Esophagus muscularis mucosa (tissue), 4 donors: ENCODE data around the gene CD47. TPM values are rescaled to one million over a fixed set of nuclear protein-coding genes. Genes with fewer than 3 reads are reported as not detected.

Experiments used
- DNase-seq: peaks from one replicate; pipeline ENCODE4 v3.0.0-alpha.2; 2017; ENCODE audit errors: extremely low spot score
- H3K27ac ChIP-seq, 4 donors: fragments of 200-600 bp; sonication (generic); replicated peaks in 1 of 4; 1 replicate in 3 of 4; 2 replicates in 1 of 4; pipeline ENCODE4 v1.5.1; 2016 to 2019; ENCODE audit warnings: mild to moderate bottlenecking in 1 of 4
- H3K27me3 ChIP-seq, 4 donors: fragments of 200-600 bp; sonication (generic); one replicate each; pipeline versions ENCODE4 v1.5.1 to v1.6.0; 2016 to 2019
- H3K36me3 ChIP-seq, 4 donors: fragments of 200-600 bp; sonication (generic); one replicate each; pipeline ENCODE4 v1.5.1; 2016 to 2019
- H3K4me1 ChIP-seq, 4 donors: fragments of 200-600 bp; sonication (generic); one replicate each; pipeline ENCODE4 v1.5.1; 2016 to 2019
- H3K4me3 ChIP-seq, 4 donors: fragments of 200-600 bp; sonication (generic); 1 replicate in 2 of 4; 2 replicates in 2 of 4; pipeline ENCODE4 v1.5.1; 2016 to 2019; ENCODE audit warnings: mild to moderate bottlenecking in 4 of 4, moderate library complexity in 1 of 4
- H3K9me3 ChIP-seq, 4 donors: fragments of 200-600 bp; sonication (generic); 1 replicate in 3 of 4; 2 replicates in 1 of 4; pipeline ENCODE4 v1.5.1; 2016 to 2019
- EP300 ChIP-seq: sonication (generic); formaldehyde crosslinking; IDR thresholded peaks from one replicate; pipeline ENCODE4 v1.6.1; 2017; ENCODE audit warnings: antibody characterized with exemption
- POLR2A ChIP-seq: fragments of 450-650 bp; IDR thresholded peaks from one replicate; pipeline ENCODE4 v1.6.1; 2017; ENCODE audit warnings: antibody characterized with exemption, moderate library complexity, mild to moderate bottlenecking, low read depth
- POLR2AphosphoS5 ChIP-seq, 2 donors: sonication (generic); formaldehyde crosslinking; IDR thresholded peaks; one replicate each; pipeline ENCODE4 v1.6.1; 2017; ENCODE audit warnings: antibody characterized with exemption in 2 of 2
- WGBS: methylation state at CpG from one replicate; pipeline ENCODE4 v1.1.5; 2018; 5-methylcytosine and 5-hydroxymethylcytosine counted together
- intact Hi-C: fragments of 100-400 bp; cut with DNase I; formaldehyde crosslinking; loops from one replicate; pipeline ENCODE4 v1.15.1; 2023
- total RNA-seq, 4 donors: library from RNA; depleted of rRNA; stranded (reverse); fragments of >200 nt; gene quantifications; one replicate each; pipeline versions ENCODE4 v1.1.0 to v1.2.1, GENCODE V29; 2016
- TF ChIP-seq, protein P1 (sequence below), 3 experiments: fragments of 200-600 bp in 2 of 3; fragments of 450-650 bp in 1 of 3; sonication (generic) in 2 of 3; IDR thresholded peaks; one replicate each; pipeline ENCODE4 v1.5.1; 2017 to 2019; ENCODE audit warnings: antibody characterized with exemption in 3 of 3, mild to moderate bottlenecking in 2 of 3, moderate library complexity in 1 of 3

The CD47 gene
- total RNA-seq, 4 donors from 2014 or later: 31.6 to 57.7 (median 49.7) TPM

GRCh38 chr3:108118038-108118768 is 27.4 kb upstream of the CD47 start:
- Histone ChIP-seq H3K27ac (no peak overlapping the region), H3K9me3 (no peaks in the 10 kb centered on the region), H3K27me3 (no peaks in the 10 kb centered on the region), H3K36me3 (no peaks in the 10 kb centered on the region), H3K4me3 (no peak overlapping the region), H3K4me1 (peaks cover 0 to 9% (median 2%) of the 10 kb centered on the region in 4 donors)
- no peak for DNase-seq
- intact Hi-C loops: no loop called here
- WGBS: 76% methylated on average over 6 of the region's 6 CpGs
- TF ChIP-seq EP300 (no peak), POLR2A (no peak), POLR2AphosphoS5 (IDR thresholded peaks at IDR 0.05) (no peak)
- TF ChIP-seq, protein P1, sequence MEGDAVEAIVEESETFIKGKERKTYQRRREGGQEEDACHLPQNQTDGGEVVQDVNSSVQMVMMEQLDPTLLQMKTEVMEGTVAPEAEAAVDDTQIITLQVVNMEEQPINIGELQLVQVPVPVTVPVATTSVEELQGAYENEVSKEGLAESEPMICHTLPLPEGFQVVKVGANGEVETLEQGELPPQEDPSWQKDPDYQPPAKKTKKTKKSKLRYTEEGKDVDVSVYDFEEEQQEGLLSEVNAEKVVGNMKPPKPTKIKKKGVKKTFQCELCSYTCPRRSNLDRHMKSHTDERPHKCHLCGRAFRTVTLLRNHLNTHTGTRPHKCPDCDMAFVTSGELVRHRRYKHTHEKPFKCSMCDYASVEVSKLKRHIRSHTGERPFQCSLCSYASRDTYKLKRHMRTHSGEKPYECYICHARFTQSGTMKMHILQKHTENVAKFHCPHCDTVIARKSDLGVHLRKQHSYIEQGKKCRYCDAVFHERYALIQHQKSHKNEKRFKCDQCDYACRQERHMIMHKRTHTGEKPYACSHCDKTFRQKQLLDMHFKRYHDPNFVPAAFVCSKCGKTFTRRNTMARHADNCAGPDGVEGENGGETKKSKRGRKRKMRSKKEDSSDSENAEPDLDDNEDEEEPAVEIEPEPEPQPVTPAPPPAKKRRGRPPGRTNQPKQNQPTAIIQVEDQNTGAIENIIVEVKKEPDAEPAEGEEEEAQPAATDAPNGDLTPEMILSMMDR (IDR thresholded peaks at IDR 0.05): no peak

DNA sequence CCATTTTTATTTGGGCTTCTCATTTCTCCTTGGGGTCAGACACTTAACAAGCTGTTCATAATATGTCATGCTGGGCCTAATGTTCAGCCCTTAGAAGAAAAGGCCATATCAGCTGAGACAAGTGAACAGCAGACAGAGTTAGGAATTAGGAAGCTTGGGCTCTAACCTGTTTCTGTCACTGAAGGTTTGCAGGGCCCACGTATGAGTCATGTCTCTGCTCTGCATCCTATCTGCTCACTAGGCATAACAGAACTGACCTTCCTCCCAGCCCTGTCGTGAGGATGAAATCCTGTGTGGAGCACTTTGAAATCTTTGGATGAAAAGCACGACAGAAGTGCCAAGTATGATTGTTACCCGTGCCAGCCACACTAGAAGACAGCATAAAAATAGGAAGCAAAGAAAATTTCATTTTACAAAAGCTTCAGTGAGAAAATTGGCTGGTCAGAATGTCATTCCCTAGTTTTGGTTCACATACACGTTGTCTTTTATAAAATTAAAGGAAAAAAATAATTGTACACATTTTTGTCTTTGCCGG is 26.5 kb upstream of the CD47 start:
- intact Hi-C loops: no loop called here
- DNase-seq: no peak
- H3K27ac ChIP-seq: no peak overlapping the region
- no peak overlapping the region for H3K4me3 ChIP-seq
- no peaks in the 10 kb centered on the region for H3K27me3 ChIP-seq
- 56% methylated on average over 6 of the region's 6 CpGs for WGBS
- H3K4me1 ChIP-seq: peaks cover 0 to 9% (median 2%) of the 10 kb centered on the region in 4 donors
- H3K9me3 ChIP-seq: no peaks in the 10 kb centered on the region
- H3K36me3 ChIP-seq: no peaks in the 10 kb centered on the region
- TF ChIP-seq, protein P1 (IDR thresholded peaks at IDR 0.05): no peak
- TF ChIP-seq EP300 (no peak), POLR2A (no peak), POLR2AphosphoS5 (IDR thresholded peaks at IDR 0.05) (no peak)

DNA sequence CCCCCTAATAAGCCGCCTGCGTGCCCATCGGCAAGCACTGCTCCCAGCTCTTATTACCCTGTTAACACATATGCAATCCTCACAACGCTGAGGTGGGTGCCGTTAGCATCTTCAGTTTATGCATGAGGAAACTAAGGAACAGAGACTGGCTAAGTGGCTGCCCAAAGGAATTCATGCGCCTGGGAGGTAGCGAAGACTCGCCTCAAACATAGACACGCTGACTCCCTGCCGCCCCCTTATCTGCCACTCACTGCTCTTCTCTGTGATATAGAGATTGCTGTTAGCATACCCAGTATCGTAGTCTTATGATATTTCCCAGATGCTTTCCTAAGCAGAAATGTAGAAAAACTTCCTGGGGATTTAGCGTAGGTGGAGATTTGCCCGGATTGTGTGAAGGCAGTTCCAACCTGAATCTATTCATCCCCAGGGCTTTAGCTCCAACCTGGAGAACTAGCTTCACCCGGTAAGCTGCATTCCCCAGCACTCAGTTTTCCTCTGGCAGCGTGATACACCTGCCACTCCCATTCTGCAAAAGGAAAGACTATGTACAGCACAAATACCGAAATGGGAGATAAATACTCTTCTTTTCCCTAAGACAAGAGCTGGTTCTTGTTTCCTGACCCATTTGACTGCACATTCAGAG is 23.7 kb upstream of the CD47 start:
- intact Hi-C loops: no loop called here

DNA sequence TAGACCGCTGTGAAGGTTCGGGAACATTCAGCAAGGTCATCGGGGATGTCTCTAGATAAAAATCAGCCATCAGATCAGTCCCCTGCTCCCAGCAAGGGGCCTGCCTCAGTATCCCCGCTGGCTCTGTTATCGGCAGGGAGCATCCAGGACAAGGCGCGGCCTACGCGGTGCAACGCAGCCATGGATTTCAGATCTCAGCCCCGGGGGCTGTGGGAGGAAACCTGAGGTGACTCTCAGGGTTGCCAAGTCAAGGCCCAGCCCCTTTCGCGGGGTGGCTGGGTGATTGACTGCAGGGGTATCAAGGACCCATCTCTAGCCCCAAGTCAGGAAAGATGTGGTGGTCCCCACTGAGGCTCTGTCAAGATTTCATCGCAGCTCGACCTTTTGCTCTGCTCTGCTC is 23.1 kb upstream of the CD47 start:
- WGBS: 91% methylated on average over 15 of the region's 15 CpGs
- no peak overlapping the region for H3K4me3 ChIP-seq
- intact Hi-C loops: no loop called here
- no peaks in the 10 kb centered on the region for H3K27me3 ChIP-seq
- DNase-seq: no peak
- peaks cover 0 to 9% (median 2%) of the 10 kb centered on the region in 4 donors for H3K4me1 ChIP-seq
- no peak overlapping the region for H3K27ac ChIP-seq
- H3K36me3 ChIP-seq: no peaks in the 10 kb centered on the region
- TF ChIP-seq EP300 (no peak), POLR2AphosphoS5 (IDR thresholded peaks at IDR 0.05) (no peak), POLR2A (no peak)
- TF ChIP-seq, protein P1 (IDR thresholded peaks at IDR 0.05): no peak
- H3K9me3 ChIP-seq: no peaks in the 10 kb centered on the region

More for the DNA sequence above, 23.7 kb upstream of the CD47 start:
- H3K4me1 ChIP-seq: peaks cover 0 to 9% (median 2%) of the 10 kb centered on the region in 4 donors
- H3K4me3 ChIP-seq: no peak overlapping the region
- no peak for DNase-seq
- TF ChIP-seq, protein P1 (IDR thresholded peaks at IDR 0.05): no peak
- no peak for TF ChIP-seq EP300
- no peak for TF ChIP-seq POLR2AphosphoS5 (IDR thresholded peaks at IDR 0.05)
- no peak for TF ChIP-seq POLR2A
- 92% methylated on average over 16 of the region's 16 CpGs for WGBS
- H3K27ac ChIP-seq: no peak overlapping the region
- no peaks in the 10 kb centered on the region for H3K36me3 ChIP-seq
- no peaks in the 10 kb centered on the region for H3K9me3 ChIP-seq
- no peaks in the 10 kb centered on the region for H3K27me3 ChIP-seq
